Adrenal gland (tissue), 5 donors: ENCODE data around the gene PMIS2.
A peak's percentile ranks its signal among the peaks of the same experiment; 100 is the strongest.

Experiments used
- POLR2A ChIP-seq, 2 donors: fragments of 450-650 bp; IDR thresholded peaks; one replicate each; pipeline ENCODE4 v1.6.1; 2017; ENCODE audit warnings: antibody characterized with exemption in 2 of 2, mild to moderate bottlenecking in 2 of 2, moderate library complexity in 1 of 2
- TF ChIP-seq, protein P1 (sequence below), 6 experiments: fragments of 450-650 bp in 4 of 6; fragments of 200-600 bp in 2 of 6; sonication (generic) in 1 of 6; IDR thresholded peaks; 1 replicate in 5 of 6; 2 replicates in 1 of 6; pipeline versions ENCODE4 v1.5.1 to v1.8.0; 2016 to 2021; ENCODE audit warnings: antibody characterized with exemption in 6 of 6, mild to moderate bottlenecking in 2 of 6, moderate library complexity in 1 of 6
- donor health status: DM: no; HTN: no; CAD: no.

DNA sequence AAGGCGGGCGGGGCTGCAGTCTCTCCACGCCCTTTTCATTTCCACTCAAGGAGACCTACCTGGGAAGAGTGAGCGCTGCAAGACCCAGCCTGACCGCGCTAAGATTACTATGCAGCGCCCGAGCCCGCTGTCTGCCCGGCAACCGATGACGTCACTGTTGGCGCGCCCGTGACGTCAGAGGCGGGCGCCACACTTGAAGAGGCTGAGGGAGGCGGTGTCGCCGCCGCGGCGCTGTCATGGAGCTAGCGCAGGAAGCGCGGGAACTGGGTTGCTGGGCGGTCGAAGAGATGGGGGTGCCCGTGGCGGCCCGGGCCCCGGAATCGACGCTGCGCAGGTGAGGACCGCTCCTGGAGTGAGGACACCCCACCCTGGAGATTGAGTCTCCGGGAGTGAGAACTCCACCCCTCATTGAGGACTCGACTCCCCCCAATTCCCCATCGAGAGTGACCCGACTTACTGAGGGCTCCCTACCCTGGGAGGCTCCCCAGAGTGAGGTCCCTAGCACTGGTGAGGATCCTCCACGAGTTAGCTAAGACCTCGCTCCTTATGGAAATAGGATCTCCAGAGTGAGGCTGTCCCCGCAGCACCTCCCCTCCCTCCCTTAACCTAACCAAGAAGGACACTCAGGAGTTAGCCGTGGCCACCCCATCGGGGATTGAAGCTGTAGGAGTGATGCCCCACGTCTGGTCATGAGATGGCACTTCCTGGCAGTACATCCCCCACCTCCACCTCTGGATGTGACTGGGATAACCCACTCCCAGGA lies 26.8 kb downstream of the PMIS2 start, which contains the start of gene HAUS5:
- TF ChIP-seq, protein P1, sequence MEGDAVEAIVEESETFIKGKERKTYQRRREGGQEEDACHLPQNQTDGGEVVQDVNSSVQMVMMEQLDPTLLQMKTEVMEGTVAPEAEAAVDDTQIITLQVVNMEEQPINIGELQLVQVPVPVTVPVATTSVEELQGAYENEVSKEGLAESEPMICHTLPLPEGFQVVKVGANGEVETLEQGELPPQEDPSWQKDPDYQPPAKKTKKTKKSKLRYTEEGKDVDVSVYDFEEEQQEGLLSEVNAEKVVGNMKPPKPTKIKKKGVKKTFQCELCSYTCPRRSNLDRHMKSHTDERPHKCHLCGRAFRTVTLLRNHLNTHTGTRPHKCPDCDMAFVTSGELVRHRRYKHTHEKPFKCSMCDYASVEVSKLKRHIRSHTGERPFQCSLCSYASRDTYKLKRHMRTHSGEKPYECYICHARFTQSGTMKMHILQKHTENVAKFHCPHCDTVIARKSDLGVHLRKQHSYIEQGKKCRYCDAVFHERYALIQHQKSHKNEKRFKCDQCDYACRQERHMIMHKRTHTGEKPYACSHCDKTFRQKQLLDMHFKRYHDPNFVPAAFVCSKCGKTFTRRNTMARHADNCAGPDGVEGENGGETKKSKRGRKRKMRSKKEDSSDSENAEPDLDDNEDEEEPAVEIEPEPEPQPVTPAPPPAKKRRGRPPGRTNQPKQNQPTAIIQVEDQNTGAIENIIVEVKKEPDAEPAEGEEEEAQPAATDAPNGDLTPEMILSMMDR (IDR thresholded peaks at IDR 0.05): peak in 4 of 6 experiments; percentile 22 to 36 (median 32)
- TF ChIP-seq POLR2A (IDR thresholded peaks at IDR 0.05): peak; percentile 34 to 40
